ENCODE data around the gene CDKAL1. TPM values are rescaled to one million over a fixed set of nuclear protein-coding genes. Genes with fewer than 3 reads are reported as not detected.

Gene CDKAL1
- total and polyA plus RNA-seq, 8 donors = 3.4 to 36.7 (median 10.4) TPM

- Histone ChIP-seq H3K27ac (peak overlapping the region in 2 of 5 donors; percentile 22 to 46), H3K4me1 (peaks cover 6 to 54% (median 22%) of the 10 kb centered on the region in 4 donors), H3K9me3 (no peaks in the 10 kb centered on the region), H3K4me3 (no peak overlapping the region), H3K27me3 (no peaks in the 10 kb centered on the region), H3K36me3 (no peaks in the 10 kb centered on the region)
- DNase-seq = no peak
- intact Hi-C loops (cut with DNase I; ENCODE audit: low total_unique reads) = no loop called here
- no peak for TF ChIP-seq POLR2AphosphoS5 (IDR thresholded peaks at IDR 0.05)
- TF ChIP-seq EP300 (IDR thresholded peaks at IDR 0.05) = no peak
- TF ChIP-seq CTCF (IDR thresholded peaks at IDR 0.05) = no peak
- no peak for TF ChIP-seq POLR2A (IDR thresholded peaks at IDR 0.05)
- WGBS, 5 donors = 89 to 100% (median 92%) methylated on average over 1 of the region's 1 CpG
Observed at GRCh38 chr6:20706238-20706938, 172.1 kb downstream of the CDKAL1 start.

- H3K9me3 ChIP-seq = no peaks in the 10 kb centered on the region
- H3K27me3 ChIP-seq = no peaks in the 10 kb centered on the region
- peaks cover 6 to 54% (median 25%) of the 10 kb centered on the region in 4 donors for H3K4me1 ChIP-seq
- WGBS, 5 donors = 21 to 54% (median 24%) methylated on average over 2 of the region's 2 CpGs
- intact Hi-C loops (cut with DNase I; ENCODE audit: low total_unique reads) = no loop called here
- peak in 1 of 2 donors; percentile 36 for DNase-seq
- H3K36me3 ChIP-seq = no peaks in the 10 kb centered on the region
- H3K27ac ChIP-seq = peak overlapping the region in 1 of 5 donors; percentile 39
- H3K4me3 ChIP-seq = no peak overlapping the region
- TF ChIP-seq EP300 (IDR thresholded peaks at IDR 0.05) = no peak
- TF ChIP-seq POLR2AphosphoS5 (IDR thresholded peaks at IDR 0.05) = no peak
- TF ChIP-seq POLR2A (IDR thresholded peaks at IDR 0.05) = no peak
- TF ChIP-seq CTCF (IDR thresholded peaks at IDR 0.05) = no peak
Observed at GRCh38 chr6:20706939-20707485, 172.8 kb downstream of the CDKAL1 start.

GRCh38 chr6:20707870-20708269, 173.6 kb downstream of the CDKAL1 start:
- WGBS, 5 donors = 29 to 68% (median 39%) methylated on average over 2 of the region's 2 CpGs
- no peak for DNase-seq
- peak overlapping the region in 1 of 5 donors; percentile 39 for H3K27ac ChIP-seq

More at GRCh38 chr6:20707870-20708269, 173.6 kb downstream of the CDKAL1 start:
- Histone ChIP-seq H3K4me1 (peaks cover 6 to 54% (median 25%) of the 10 kb centered on the region in 4 donors), H3K4me3 (no peak overlapping the region), H3K36me3 (no peaks in the 10 kb centered on the region), H3K9me3 (no peaks in the 10 kb centered on the region), H3K27me3 (no peaks in the 10 kb centered on the region)
- intact Hi-C loops (cut with DNase I; ENCODE audit: low total_unique reads) = no loop called here
- TF ChIP-seq EP300 (IDR thresholded peaks at IDR 0.05) (no peak), POLR2AphosphoS5 (IDR thresholded peaks at IDR 0.05) (no peak), POLR2A (IDR thresholded peaks at IDR 0.05) (no peak), CTCF (IDR thresholded peaks at IDR 0.05) (no peak)
